Pancreas (tissue), 10 donors: ENCODE results near the gene DYNLT1. TPM values are rescaled to one million over a fixed set of nuclear protein-coding genes. Genes with fewer than 3 reads are reported as not detected.

ENCODE experiments used
- ATAC-seq, 4 donors: fragments of 200-7000 bp; cut with Tn5 transposase; one replicate each; pipeline versions ENCODE4 v1.8.0 to v1.9.1; 2020; ENCODE audit warnings: mild to moderate bottlenecking in 4 of 4, moderate library complexity in 4 of 4
- DNase-seq, 6 donors: peaks; one replicate each; pipeline ENCODE4 v3.0.0-alpha.2; 2020
- FAIRE-seq: peaks from 2 replicates; lab custom pipeline; 2012; peaks lifted over from hg19 to GRCh38; lab: Jason Lieb, UNC
- H3K27ac ChIP-seq, 4 donors: fragments of 200-600 bp; sonication (generic); 1 replicate in 3 of 4; 2 replicates in 1 of 4; pipeline versions ENCODE4 v1.5.0 to v1.8.0; 2020
- H3K27me3 ChIP-seq, 4 donors: fragments of 200-600 bp; one replicate each; pipeline ENCODE4 v1.8.0; 2021
- H3K36me3 ChIP-seq, 3 donors: fragments of 200-600 bp; sonication (generic) in 1 of 3; one replicate each; pipeline versions ENCODE4 v1.5.0 to v1.8.0; 2020 to 2021
- H3K4me1 ChIP-seq, 3 donors: fragments of 200-600 bp; one replicate each; pipeline ENCODE4 v1.8.0; 2021
- H3K4me3 ChIP-seq, 4 donors: fragments of 200-600 bp; sonication (generic) in 2 of 4; one replicate each; pipeline versions ENCODE4 v1.5.0 to v1.8.0; 2020 to 2021
- H3K9me3 ChIP-seq, 4 donors: fragments of 200-600 bp; one replicate each; pipeline ENCODE4 v1.8.0; 2021
- WGBS, 2 donors: extraction: QIAGEN DNeasy Blood & Tissue Kit; methylation state at CpG; one replicate each; pipeline ENCODE4 v1.1.7; 2013; 5-methylcytosine and 5-hydroxymethylcytosine counted together
- intact Hi-C, 3 donors: fragments of 100-400 bp; cut with DNase I; formaldehyde crosslinking; loops; one replicate each; pipeline versions ENCODE4 v1.11.1 to v1.14.2; 2022
- polyA plus RNA-seq, 2 donors: library from polyadenylated mRNA; stranded (reverse); fragments of 200-250 nt; gene quantifications; one replicate each; pipeline ENCODE4 v1.2.3, GENCODE V29; 2013
- total RNA-seq, 6 donors: library from RNA; stranded (reverse); fragmentation: NEBNext Ultra II Directional in 4 of 6; extraction: Animal tissue kit (Norgen Biotek cat#: 25700) in 4 of 6; gene quantifications; one replicate each; pipeline versions ENCODE4 v1.2.1 to v1.2.4, GENCODE V29; 2021 to 2023
- TF ChIP-seq, protein P1 (sequence below), 4 donors: fragments of 200-600 bp; sonication (generic) in 3 of 4; IDR thresholded peaks; one replicate each; pipeline versions ENCODE4 v1.5.0 to v1.8.0; 2021; ENCODE audit warnings: antibody characterized with exemption in 4 of 4
- donor health status: healthy with polysubstance abuse.
- donor health status: DM: no; HTN: no; CAD: no; lungs with moderate emphysema.
- donor health status: DM: no; HTN: no; CAD: no.
- donor health status: control.
- donor health status: control.
- donor health status: Bipolar disorder and iron deficiency.
- donor health status: DM: yes; HTN: yes; CAD: no.
- donor health status: DM: no; HTN: no; CAD: no.
- donor health status: DM: no; HTN: no; CAD: no.
- donor health status: DM: yes; HTN: yes; CAD: no.

DYNLT1 gene
- total and polyA plus RNA-seq, 8 donors = 19.0 to 80.9 (median 36.8) TPM

GRCh38 chr6:158599635-158600034 is 44.9 kb downstream of the DYNLT1 start:
- Histone ChIP-seq H3K27ac (no peak overlapping the region), H3K4me3 (no peak overlapping the region), H3K27me3 (no peaks in the 10 kb centered on the region), H3K36me3 (peaks cover 0 to 4% (median 4%) of the 10 kb centered on the region in 3 donors), H3K4me1 (peaks cover 0 to 15% (median 14%) of the 10 kb centered on the region in 3 donors), H3K9me3 (no peaks in the 10 kb centered on the region)
- intact Hi-C loops = loop anchor here in 1 of 3 donors (10.0 kb wide), 1 partner anchor 375 kb away; no protein-coding TSS in a partner anchor
- no peak for DNase-seq
- TF ChIP-seq, protein P1, sequence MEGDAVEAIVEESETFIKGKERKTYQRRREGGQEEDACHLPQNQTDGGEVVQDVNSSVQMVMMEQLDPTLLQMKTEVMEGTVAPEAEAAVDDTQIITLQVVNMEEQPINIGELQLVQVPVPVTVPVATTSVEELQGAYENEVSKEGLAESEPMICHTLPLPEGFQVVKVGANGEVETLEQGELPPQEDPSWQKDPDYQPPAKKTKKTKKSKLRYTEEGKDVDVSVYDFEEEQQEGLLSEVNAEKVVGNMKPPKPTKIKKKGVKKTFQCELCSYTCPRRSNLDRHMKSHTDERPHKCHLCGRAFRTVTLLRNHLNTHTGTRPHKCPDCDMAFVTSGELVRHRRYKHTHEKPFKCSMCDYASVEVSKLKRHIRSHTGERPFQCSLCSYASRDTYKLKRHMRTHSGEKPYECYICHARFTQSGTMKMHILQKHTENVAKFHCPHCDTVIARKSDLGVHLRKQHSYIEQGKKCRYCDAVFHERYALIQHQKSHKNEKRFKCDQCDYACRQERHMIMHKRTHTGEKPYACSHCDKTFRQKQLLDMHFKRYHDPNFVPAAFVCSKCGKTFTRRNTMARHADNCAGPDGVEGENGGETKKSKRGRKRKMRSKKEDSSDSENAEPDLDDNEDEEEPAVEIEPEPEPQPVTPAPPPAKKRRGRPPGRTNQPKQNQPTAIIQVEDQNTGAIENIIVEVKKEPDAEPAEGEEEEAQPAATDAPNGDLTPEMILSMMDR (IDR thresholded peaks at IDR 0.05) = no peak
- no peak for FAIRE-seq
- ATAC-seq = no peak
- 88 to 90% methylated on average over 18 of the region's 18 CpGs for WGBS, 2 donors

- Histone ChIP-seq H3K36me3 (peaks cover 0 to 23% (median 10%) of the 10 kb centered on the region in 3 donors), H3K4me1 (no peaks in the 10 kb centered on the region), H3K4me3 (no peak overlapping the region), H3K9me3 (no peaks in the 10 kb centered on the region), H3K27ac (no peak overlapping the region), H3K27me3 (no peaks in the 10 kb centered on the region)
- TF ChIP-seq, protein P1 (IDR thresholded peaks at IDR 0.05) = no peak
- ATAC-seq (no peak), DNase-seq (no peak), FAIRE-seq (no peak)
- WGBS, 2 donors = 92 to 93% methylated on average over 4 of the region's 4 CpGs
- intact Hi-C loops = no loop called here
These were observed 47.0 kb downstream of the DYNLT1 start for GRCh38 chr6:158597565-158597964.

DNA sequence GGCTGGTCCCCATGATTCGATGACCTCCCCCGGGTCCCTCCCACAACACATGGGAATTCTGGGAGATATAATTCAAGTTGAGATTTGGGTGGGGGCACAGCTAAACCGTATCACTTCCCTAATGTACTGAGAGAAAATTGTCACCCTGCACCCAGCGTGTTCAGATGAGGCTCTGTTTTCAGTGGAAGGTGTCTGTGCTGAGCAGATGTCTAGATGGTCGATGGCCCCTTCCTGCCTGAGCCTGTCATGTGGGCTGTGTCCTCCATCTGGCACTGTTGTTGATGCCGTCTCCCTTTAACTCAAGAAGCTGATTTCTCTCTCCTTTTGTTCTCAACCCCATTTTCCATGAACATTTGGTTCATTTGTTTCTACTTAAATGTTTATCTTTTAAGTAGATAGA is 47.7 kb downstream of the DYNLT1 start:
- H3K27me3 ChIP-seq = no peaks in the 10 kb centered on the region
- H3K36me3 ChIP-seq = peaks cover 0 to 30% (median 10%) of the 10 kb centered on the region in 3 donors
- H3K4me3 ChIP-seq = no peak overlapping the region
- 65 to 83% methylated on average over 6 of the region's 6 CpGs for WGBS, 2 donors
- no peaks in the 10 kb centered on the region for H3K4me1 ChIP-seq
- FAIRE-seq (no peak), DNase-seq (no peak), ATAC-seq (peak in 2 of 4 donors; percentile 17 to 39)
- H3K27ac ChIP-seq = no peak overlapping the region
- TF ChIP-seq, protein P1 (IDR thresholded peaks at IDR 0.05) = no peak
- intact Hi-C loops = no loop called here
- H3K9me3 ChIP-seq = no peaks in the 10 kb centered on the region

GRCh38 chr6:158595223-158595622 is 49.3 kb downstream of the DYNLT1 start:
- Histone ChIP-seq H3K27ac (no peak overlapping the region), H3K4me1 (no peaks in the 10 kb centered on the region), H3K4me3 (no peak overlapping the region), H3K36me3 (peaks cover 0 to 46% (median 18%) of the 10 kb centered on the region in 3 donors), H3K9me3 (no peaks in the 10 kb centered on the region), H3K27me3 (no peaks in the 10 kb centered on the region)
- WGBS, 2 donors = 75 to 95% methylated on average over 5 of the region's 5 CpGs
- TF ChIP-seq, protein P1 (IDR thresholded peaks at IDR 0.05) = no peak
- ATAC-seq (no peak), DNase-seq (no peak), FAIRE-seq (no peak)
- intact Hi-C loops = no loop called here

- no peak for FAIRE-seq
- H3K27ac ChIP-seq = no peak overlapping the region
These were observed 50.9 kb downstream of the DYNLT1 start for GRCh38 chr6:158593670-158594069.

More at GRCh38 chr6:158593670-158594069, 50.9 kb downstream of the DYNLT1 start:
- no peak for DNase-seq
- Histone ChIP-seq H3K9me3 (no peaks in the 10 kb centered on the region), H3K36me3 (peaks cover 0 to 55% (median 18%) of the 10 kb centered on the region in 3 donors), H3K4me1 (no peaks in the 10 kb centered on the region), H3K27me3 (no peaks in the 10 kb centered on the region), H3K4me3 (no peak overlapping the region)
- intact Hi-C loops = no loop called here
- peak in 1 of 4 donors; percentile 38 for ATAC-seq
- WGBS, 2 donors = 93 to 98% methylated on average over 3 of the region's 3 CpGs
- TF ChIP-seq, protein P1 (IDR thresholded peaks at IDR 0.05) = no peak
